Hepatocyte (in vitro differentiated cells): ENCODE results near the gene RBM27. TPM values are rescaled to one million over a fixed set of nuclear protein-coding genes. Genes with fewer than 3 reads are reported as not detected.
"Not testable (repeated sequence)": the region's sequence is repeated elsewhere in the genome, so short reads cannot be mapped to it uniquely, and the experiment has no call there.

ENCODE experiments used
- DNase-seq: peaks from one replicate; pipeline ENCODE4 v3.0.0-alpha.2; 2016; ENCODE audit warnings: low spot score
- H2AFZ ChIP-seq: fragments of 200-600 bp; sonication (generic); 2 replicates; pipeline ENCODE4 v1.6.0; 2016; ENCODE audit warnings: antibody characterized with exemption, mild to moderate bottlenecking
- H3K27ac ChIP-seq: fragments of 200-600 bp; sonication (generic); 2 replicates; pipeline ENCODE4 v1.5.1; 2016; ENCODE audit warnings: mild to moderate bottlenecking
- H3K27me3 ChIP-seq: fragments of 200-600 bp; sonication (generic); 2 replicates; pipeline ENCODE4 v1.6.1; 2016
- H3K36me3 ChIP-seq: fragments of 200-600 bp; sonication (generic); replicated peaks from 2 replicates; pipeline ENCODE4 v1.5.1; 2016; ENCODE audit warnings: low read depth; ENCODE audit not compliant: insufficient read depth
- H3K4me1 ChIP-seq: fragments of 200-600 bp; sonication (generic); 2 replicates; pipeline ENCODE4 v1.5.1; 2016; ENCODE audit warnings: mild to moderate bottlenecking, moderate library complexity; ENCODE audit not compliant: insufficient read depth
- H3K4me2 ChIP-seq: fragments of 200-600 bp; sonication (generic); 2 replicates; pipeline ENCODE4 v1.6.0; 2016
- H3K4me3 ChIP-seq: fragments of 200-600 bp; sonication (generic); 2 replicates; pipeline ENCODE4 v1.5.1; 2016; ENCODE audit warnings: mild to moderate bottlenecking
- H3K79me2 ChIP-seq: fragments of 200-600 bp; sonication (generic); 2 replicates; pipeline ENCODE4 v1.6.0; 2017; ENCODE audit warnings: mild to moderate bottlenecking
- H3K9me2 ChIP-seq: fragments of 200-600 bp; sonication (generic); replicated peaks from 2 replicates; pipeline ENCODE4 v1.6.0; 2017; ENCODE audit warnings: mild to moderate bottlenecking; ENCODE audit not compliant: insufficient read depth
- H3K9me3 ChIP-seq: fragments of 200-600 bp; sonication (generic); 2 replicates; pipeline ENCODE4 v1.5.1; 2016; ENCODE audit warnings: low read depth, mild to moderate bottlenecking
- H4K20me1 ChIP-seq: fragments of 200-600 bp; sonication (generic); 2 replicates; pipeline ENCODE4 v1.6.0; 2016; ENCODE audit warnings: mild to moderate bottlenecking; ENCODE audit not compliant: insufficient read depth, poor library complexity, severe bottlenecking
- EZH2 ChIP-seq: fragments of 200-600 bp; sonication (generic); IDR thresholded peaks from 2 replicates; pipeline ENCODE4 v1.6.1; 2016; ENCODE audit warnings: antibody characterized with exemption, mild to moderate bottlenecking, borderline replicate concordance
- EZH2phosphoT487 ChIP-seq: fragments of 200-600 bp; sonication (generic); IDR thresholded peaks from one replicate; pipeline ENCODE4 v1.6.1; 2018; ENCODE audit warnings: antibody characterized with exemption, mild to moderate bottlenecking, low read depth, moderate library complexity; ENCODE audit not compliant: unreplicated experiment, severe bottlenecking
- WGBS: methylation state at CpG from one replicate; pipeline ENCODE4 v1.1.6; 2016; ENCODE audit warnings: low lambda C conversion rate; ENCODE audit errors: missing lambda C conversion rate; 5-methylcytosine and 5-hydroxymethylcytosine counted together
- polyA plus RNA-seq: library from polyadenylated mRNA; unstranded; fragments of >200 nt; fragmentation: Nextera tagmentation; extraction: Ambion mirVana; gene quantifications from 2 replicates; pipeline ENCODE4 v1.2.1, GENCODE V29; 2016
- total RNA-seq: library from RNA; depleted of rRNA; stranded (reverse); fragments of >200 nt; gene quantifications from 2 replicates; pipeline ENCODE4 v1.2.3, GENCODE V29; 2014
- TF ChIP-seq, protein P1 (sequence below): fragments of 200-600 bp; sonication (generic); IDR thresholded peaks from 2 replicates; pipeline ENCODE4 v1.5.1; 2016; ENCODE audit warnings: antibody characterized with exemption, mild to moderate bottlenecking; ENCODE audit not compliant: poor library complexity

Gene RBM27
- total and polyA plus RNA-seq, 2 experiments from 2014 or later: 3.0 to 28.8 TPM

- Histone ChIP-seq H3K9me2 (no peaks in the 10 kb centered on the region), H3K9me3 (no peaks in the 10 kb centered on the region), H3K79me2 (peaks cover 20% of the 10 kb centered on the region), H4K20me1 (no peaks in the 10 kb centered on the region), H3K4me1 (no peaks in the 10 kb centered on the region), H3K27ac (no peak overlapping the region), H3K4me2 (no peak overlapping the region), H3K4me3 (no peak overlapping the region), H3K27me3 (no peaks in the 10 kb centered on the region), H2AFZ (no peak overlapping the region), H3K36me3 (no peaks in the 10 kb centered on the region)
- TF ChIP-seq EZH2phosphoT487 (no peak), EZH2 (no peak)
- TF ChIP-seq, protein P1, sequence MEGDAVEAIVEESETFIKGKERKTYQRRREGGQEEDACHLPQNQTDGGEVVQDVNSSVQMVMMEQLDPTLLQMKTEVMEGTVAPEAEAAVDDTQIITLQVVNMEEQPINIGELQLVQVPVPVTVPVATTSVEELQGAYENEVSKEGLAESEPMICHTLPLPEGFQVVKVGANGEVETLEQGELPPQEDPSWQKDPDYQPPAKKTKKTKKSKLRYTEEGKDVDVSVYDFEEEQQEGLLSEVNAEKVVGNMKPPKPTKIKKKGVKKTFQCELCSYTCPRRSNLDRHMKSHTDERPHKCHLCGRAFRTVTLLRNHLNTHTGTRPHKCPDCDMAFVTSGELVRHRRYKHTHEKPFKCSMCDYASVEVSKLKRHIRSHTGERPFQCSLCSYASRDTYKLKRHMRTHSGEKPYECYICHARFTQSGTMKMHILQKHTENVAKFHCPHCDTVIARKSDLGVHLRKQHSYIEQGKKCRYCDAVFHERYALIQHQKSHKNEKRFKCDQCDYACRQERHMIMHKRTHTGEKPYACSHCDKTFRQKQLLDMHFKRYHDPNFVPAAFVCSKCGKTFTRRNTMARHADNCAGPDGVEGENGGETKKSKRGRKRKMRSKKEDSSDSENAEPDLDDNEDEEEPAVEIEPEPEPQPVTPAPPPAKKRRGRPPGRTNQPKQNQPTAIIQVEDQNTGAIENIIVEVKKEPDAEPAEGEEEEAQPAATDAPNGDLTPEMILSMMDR: no peak
- DNase-seq: no peak
- WGBS: 86% methylated on average over 2 of the region's 2 CpGs
These were observed 18.2 kb upstream of the RBM27 start for GRCh38 chr5:146185161-146185560.

- no peaks in the 10 kb centered on the region for H3K79me2 ChIP-seq
- no peak overlapping the region for H3K27ac ChIP-seq
- DNase-seq: no peak
- H4K20me1 ChIP-seq: no peaks in the 10 kb centered on the region
- no peaks in the 10 kb centered on the region for H3K27me3 ChIP-seq
- H3K4me3 ChIP-seq: no peak overlapping the region
- H3K4me2 ChIP-seq: no peak overlapping the region
- TF ChIP-seq EZH2 (no peak), EZH2phosphoT487 (no peak)
- TF ChIP-seq, protein P1: no peak
- H3K9me3 ChIP-seq: no peaks in the 10 kb centered on the region
- no peaks in the 10 kb centered on the region for H3K36me3 ChIP-seq
- no peak overlapping the region for H2AFZ ChIP-seq
- H3K4me1 ChIP-seq: no peaks in the 10 kb centered on the region
- 78% methylated on average over 1 of the region's 1 CpG for WGBS
- no peaks in the 10 kb centered on the region for H3K9me2 ChIP-seq
These were observed 15.0 kb upstream of the RBM27 start for GRCh38 chr5:146188358-146188757.

DNA sequence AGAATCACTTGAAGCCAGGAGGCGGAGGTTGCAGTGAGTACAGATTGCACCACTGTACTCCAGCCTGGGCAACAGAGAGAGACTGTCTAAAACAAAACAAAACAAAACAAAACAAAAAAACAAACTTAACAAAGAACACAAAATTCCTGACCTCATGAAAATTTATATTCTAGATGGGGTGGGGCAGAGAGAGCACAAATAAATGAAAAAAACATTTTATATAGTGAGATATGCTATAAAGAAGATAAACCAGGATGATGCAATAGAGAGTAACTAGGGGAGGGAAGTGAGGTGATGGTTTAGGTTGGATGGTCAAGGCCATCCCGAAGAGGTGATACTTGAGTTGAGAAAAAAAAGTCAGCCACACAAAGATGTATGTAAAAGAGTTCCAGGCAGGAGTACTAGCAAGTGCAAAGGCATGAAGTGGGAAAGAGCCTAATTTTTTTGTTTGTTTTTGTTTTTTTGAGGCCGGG is 10.8 kb upstream of the RBM27 start:
- Histone ChIP-seq H3K27me3 (no peaks in the 10 kb centered on the region), H3K9me2 (no peaks in the 10 kb centered on the region), H3K4me2 (no peak overlapping the region), H3K79me2 (no peaks in the 10 kb centered on the region), H3K4me1 (no peaks in the 10 kb centered on the region), H4K20me1 (no peaks in the 10 kb centered on the region), H2AFZ (no peak overlapping the region), H3K36me3 (no peaks in the 10 kb centered on the region), H3K4me3 (no peak overlapping the region), H3K9me3 (no peaks in the 10 kb centered on the region), H3K27ac (no peak overlapping the region)
- DNase-seq: no peak
- 90% methylated on average over 3 of the region's 3 CpGs for WGBS
- TF ChIP-seq EZH2: no peak
- TF ChIP-seq EZH2phosphoT487: no peak
- TF ChIP-seq, protein P1: no peak

DNA sequence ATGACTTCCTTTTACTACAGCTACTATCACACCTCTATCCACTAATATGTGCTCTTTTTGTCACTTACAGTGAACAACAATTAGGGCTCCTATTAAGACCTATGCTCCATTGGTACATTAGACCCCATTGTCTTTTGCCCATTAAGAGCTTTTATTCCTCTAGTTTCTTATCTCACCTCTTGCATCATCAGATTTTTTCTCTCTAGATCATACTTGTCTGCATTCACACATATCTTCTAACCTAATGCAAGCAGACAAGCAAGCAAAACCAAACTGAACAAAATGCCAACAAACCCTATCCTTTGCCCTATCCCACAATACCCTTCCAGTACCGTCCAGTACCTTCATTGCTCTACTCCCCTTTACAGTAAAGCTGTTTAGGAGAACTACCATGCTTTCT is 10.1 kb upstream of the RBM27 start:
- no peak overlapping the region for H3K4me2 ChIP-seq
- TF ChIP-seq, protein P1: no peak
- TF ChIP-seq EZH2phosphoT487: no peak
- TF ChIP-seq EZH2: no peak

GRCh38 chr5:146194997-146195396 is 8.4 kb upstream of the RBM27 start:
- H3K4me3 ChIP-seq, DNase-seq: not testable (repeated sequence)
- WGBS: 92% methylated on average over 4 of the region's 4 CpGs

More for the DNA sequence above, 10.1 kb upstream of the RBM27 start:
- no peaks in the 10 kb centered on the region for H3K9me2 ChIP-seq
- H4K20me1 ChIP-seq: no peaks in the 10 kb centered on the region
- H3K36me3 ChIP-seq: no peaks in the 10 kb centered on the region
- H3K4me1 ChIP-seq: no peaks in the 10 kb centered on the region
- H3K9me3 ChIP-seq: no peaks in the 10 kb centered on the region
- no peaks in the 10 kb centered on the region for H3K27me3 ChIP-seq
- H3K27ac ChIP-seq: no peak overlapping the region
- 80% methylated on average over 1 of the region's 1 CpG for WGBS
- no peak for DNase-seq
- no peaks in the 10 kb centered on the region for H3K79me2 ChIP-seq
- H3K4me3 ChIP-seq: no peak overlapping the region
- no peak overlapping the region for H2AFZ ChIP-seq

More at GRCh38 chr5:146194997-146195396, 8.4 kb upstream of the RBM27 start:
- H3K27ac ChIP-seq, H4K20me1 ChIP-seq, H2AFZ ChIP-seq, H3K4me1 ChIP-seq, H3K79me2 ChIP-seq, H3K27me3 ChIP-seq, H3K9me2 ChIP-seq, H3K36me3 ChIP-seq, H3K4me2 ChIP-seq, H3K9me3 ChIP-seq: not testable (repeated sequence)
